ENCODE measurements around the gene MBOAT2.

- no peak for TF ChIP-seq EZH2 (IDR thresholded peaks at IDR 0.05; ENCODE audit: low read length)
- no peak for TF ChIP-seq CTCF (optimal IDR thresholded peaks at IDR 0.05 in 1 of 3, IDR thresholded peaks at IDR 0.05 in 1 of 3, conservative IDR thresholded peaks at IDR 0.05 in 1 of 3; ENCODE audit: extremely low read depth in 1 of 3, insufficient read depth in 2 of 3, low read length in 3 of 3)
These were observed 143.2 kb downstream of the MBOAT2 start for GRCh38 chr2:8860239-8860638.

All from keratinocyte (primary cell).